ENCODE results near the gene LGALS9. TPM values are rescaled to one million over a fixed set of nuclear protein-coding genes. Genes with fewer than 3 reads are reported as not detected.
A peak's percentile ranks its signal among the peaks of the same experiment; 100 is the strongest.

Gene LGALS9
- total RNA-seq, 1 donor from 2014 or later = 4.6 TPM

GRCh38 chr17:27596096-27596495, 34.9 kb upstream of the LGALS9 start:
- Mint-ChIP-seq H3K36me3 (peaks cover 4% of the 10 kb centered on the region), H3K9me3 (no peaks in the 10 kb centered on the region), H3K4me1 (peaks cover 12% of the 10 kb centered on the region), H3K27me3 (ENCODE audit: low read depth) (no peaks in the 10 kb centered on the region), H3K27ac (peak overlapping the region; percentile 47), H3K4me3 (no peak overlapping the region)
- TF ChIP-seq CTCF (IDR thresholded peaks at IDR 0.05; ENCODE audit: unreplicated experiment) = no peak
- no peak for DNase-seq (ENCODE audit: low spot score in 2 of 2, unreplicated experiment in 2 of 2)

GRCh38 chr17:27596566-27597187, 34.3 kb upstream of the LGALS9 start:
- H3K4me1 Mint-ChIP-seq = peaks cover 12% of the 10 kb centered on the region
- no peak overlapping the region for H3K4me3 Mint-ChIP-seq
- H3K36me3 Mint-ChIP-seq = peaks cover 10% of the 10 kb centered on the region
- TF ChIP-seq CTCF (IDR thresholded peaks at IDR 0.05; ENCODE audit: unreplicated experiment) = no peak
- H3K9me3 Mint-ChIP-seq = no peaks in the 10 kb centered on the region
- no peak for DNase-seq (ENCODE audit: low spot score in 2 of 2, unreplicated experiment in 2 of 2)
- H3K27me3 Mint-ChIP-seq (ENCODE audit: low read depth) = no peaks in the 10 kb centered on the region
- peak overlapping the region; percentile 13 for H3K27ac Mint-ChIP-seq

- no peak overlapping the region for H3K4me3 Mint-ChIP-seq
- H3K27ac Mint-ChIP-seq = no peak overlapping the region
- H3K9me3 Mint-ChIP-seq = no peaks in the 10 kb centered on the region
- H3K36me3 Mint-ChIP-seq = peaks cover 10% of the 10 kb centered on the region
- no peak for DNase-seq (ENCODE audit: low spot score in 2 of 2, unreplicated experiment in 2 of 2)
- H3K27me3 Mint-ChIP-seq (ENCODE audit: low read depth) = no peaks in the 10 kb centered on the region
- TF ChIP-seq CTCF (IDR thresholded peaks at IDR 0.05; ENCODE audit: unreplicated experiment) = no peak
- H3K4me1 Mint-ChIP-seq = peaks cover 12% of the 10 kb centered on the region
Measured at GRCh38 chr17:27597188-27597580, 33.8 kb upstream of the LGALS9 start.

GRCh38 chr17:27597783-27598320, 33.1 kb upstream of the LGALS9 start:
- Mint-ChIP-seq H3K27me3 (ENCODE audit: low read depth) (no peaks in the 10 kb centered on the region), H3K4me1 (peaks cover 12% of the 10 kb centered on the region), H3K9me3 (no peaks in the 10 kb centered on the region), H3K36me3 (peaks cover 10% of the 10 kb centered on the region), H3K4me3 (no peak overlapping the region), H3K27ac (no peak overlapping the region)
- no peak for DNase-seq (ENCODE audit: low spot score in 2 of 2, unreplicated experiment in 2 of 2)
- TF ChIP-seq CTCF (IDR thresholded peaks at IDR 0.05; ENCODE audit: unreplicated experiment) = no peak

- no peak overlapping the region for H3K27ac Mint-ChIP-seq
- no peaks in the 10 kb centered on the region for H3K9me3 Mint-ChIP-seq
- TF ChIP-seq CTCF (IDR thresholded peaks at IDR 0.05; ENCODE audit: unreplicated experiment) = no peak
- H3K27me3 Mint-ChIP-seq (ENCODE audit: low read depth) = no peaks in the 10 kb centered on the region
- peaks cover 10% of the 10 kb centered on the region for H3K36me3 Mint-ChIP-seq
- no peak for DNase-seq (ENCODE audit: low spot score in 2 of 2, unreplicated experiment in 2 of 2)
- H3K4me1 Mint-ChIP-seq = peaks cover 12% of the 10 kb centered on the region
- H3K4me3 Mint-ChIP-seq = no peak overlapping the region
Measured at GRCh38 chr17:27598337-27599050, 32.5 kb upstream of the LGALS9 start.

Data from mesothelial cell of epicardium (in vitro differentiated cells).